ENCODE data around the gene IFNK. TPM values are rescaled to one million over a fixed set of nuclear protein-coding genes. Genes with fewer than 3 reads are reported as not detected.

Gene IFNK, protein sequence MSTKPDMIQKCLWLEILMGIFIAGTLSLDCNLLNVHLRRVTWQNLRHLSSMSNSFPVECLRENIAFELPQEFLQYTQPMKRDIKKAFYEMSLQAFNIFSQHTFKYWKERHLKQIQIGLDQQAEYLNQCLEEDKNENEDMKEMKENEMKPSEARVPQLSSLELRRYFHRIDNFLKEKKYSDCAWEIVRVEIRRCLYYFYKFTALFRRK
- total RNA-seq: not detected in 2 replicates

DNA sequence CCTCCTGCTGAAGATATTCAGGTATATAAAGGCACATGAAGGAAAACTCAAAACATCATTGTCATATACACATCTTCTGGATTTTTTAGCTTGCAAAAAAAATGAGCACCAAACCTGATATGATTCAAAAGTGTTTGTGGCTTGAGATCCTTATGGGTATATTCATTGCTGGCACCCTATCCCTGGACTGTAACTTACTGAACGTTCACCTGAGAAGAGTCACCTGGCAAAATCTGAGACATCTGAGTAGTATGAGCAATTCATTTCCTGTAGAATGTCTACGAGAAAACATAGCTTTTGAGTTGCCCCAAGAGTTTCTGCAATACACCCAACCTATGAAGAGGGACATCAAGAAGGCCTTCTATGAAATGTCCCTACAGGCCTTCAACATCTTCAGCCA lies at the start of gene IFNK:
Gene IFNK (plus strand): TSS at position 55 of the 400 bp plus-strand sequence. CDS start 47 bp downstream, at position 102.

DNA sequence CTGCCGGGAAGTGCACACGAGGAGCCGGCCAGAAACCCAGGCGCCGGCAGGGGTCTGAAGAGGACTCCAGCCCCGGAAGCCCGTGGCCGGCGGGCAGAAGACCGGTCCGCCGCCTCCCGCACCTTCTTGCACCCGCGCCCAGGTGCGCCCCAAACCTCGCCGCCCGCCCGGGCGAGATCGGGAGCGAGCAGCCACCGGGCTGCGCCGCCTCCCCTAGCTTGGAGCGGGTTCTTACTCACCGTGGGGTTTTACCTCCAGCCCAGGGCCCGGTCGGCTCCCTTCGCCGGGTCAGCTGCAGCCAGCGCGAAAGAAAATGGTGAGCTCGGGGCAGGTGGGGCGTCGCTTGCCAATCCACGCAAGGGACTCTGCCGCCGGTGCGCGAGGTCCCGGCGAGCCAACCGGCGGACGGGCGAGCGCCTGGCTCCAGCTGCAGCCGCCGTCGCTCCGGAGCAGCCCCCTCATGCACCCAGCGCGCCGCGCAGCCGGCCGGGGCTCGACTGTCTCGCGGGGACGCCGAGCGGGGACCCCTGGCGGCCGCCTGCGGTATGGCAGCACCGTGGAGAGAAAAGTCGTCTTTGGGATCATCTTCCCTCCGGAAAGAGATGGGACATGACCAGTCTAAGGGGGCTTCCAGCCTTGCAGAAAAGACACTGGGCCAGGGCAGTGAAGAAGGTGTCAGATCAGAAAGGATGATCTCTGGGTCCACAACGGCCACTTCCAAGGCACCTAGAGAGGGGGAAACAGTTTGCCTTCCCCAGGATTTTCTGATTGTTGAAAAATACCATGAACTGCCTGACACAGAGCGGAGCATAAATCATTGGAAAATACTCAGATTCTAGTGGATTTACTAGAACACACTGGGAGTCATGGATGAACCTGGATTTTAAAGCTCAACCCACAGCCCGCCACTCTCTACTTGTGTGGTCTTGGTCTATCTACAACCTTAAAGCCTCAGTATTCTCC lies 5.5 kb downstream of the IFNK start, which contains the start of gene MOB3B:
Gene MOB3B (minus strand): TSS at position 499 of the 963 bp plus-strand sequence. CDS start 74,264 bp downstream, outside the sequence.

DNA sequence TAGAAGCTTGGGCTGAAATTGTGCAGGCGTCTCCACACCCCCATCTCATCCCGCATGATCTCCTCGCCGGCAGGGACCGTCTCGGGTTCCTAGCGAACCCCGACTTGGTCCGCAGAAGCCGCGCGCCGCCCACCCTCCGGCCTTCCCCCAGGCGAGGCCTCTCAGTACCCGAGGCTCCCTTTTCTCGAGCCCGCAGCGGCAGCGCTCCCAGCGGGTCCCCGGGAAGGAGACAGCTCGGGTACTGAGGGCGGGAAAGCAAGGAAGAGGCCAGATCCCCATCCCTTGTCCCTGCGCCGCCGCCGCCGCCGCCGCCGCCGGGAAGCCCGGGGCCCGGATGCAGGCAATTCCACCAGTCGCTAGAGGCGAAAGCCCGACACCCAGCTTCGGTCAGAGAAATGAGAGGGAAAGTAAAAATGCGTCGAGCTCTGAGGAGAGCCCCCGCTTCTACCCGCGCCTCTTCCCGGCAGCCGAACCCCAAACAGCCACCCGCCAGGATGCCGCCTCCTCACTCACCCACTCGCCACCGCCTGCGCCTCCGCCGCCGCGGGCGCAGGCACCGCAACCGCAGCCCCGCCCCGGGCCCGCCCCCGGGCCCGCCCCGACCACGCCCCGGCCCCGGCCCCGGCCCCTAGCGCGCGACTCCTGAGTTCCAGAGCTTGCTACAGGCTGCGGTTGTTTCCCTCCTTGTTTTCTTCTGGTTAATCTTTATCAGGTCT lies 49.0 kb downstream of the IFNK start, which contains the start of gene C9orf72:
Gene C9orf72 (minus strand): TSS at position 564 of the 716 bp plus-strand sequence. CDS start 6,361 bp downstream, outside the sequence.

Other genes with a start within 250 kb of the IFNK start
- not detected in 2 replicates for gene EQTN, start 227.1 kb upstream of the IFNK start, total RNA-seq
- gene MOB3B, start 5.5 kb downstream of the IFNK start, total RNA-seq: under 0.01 TPM in 2 replicates
- gene C9orf72, start 49.2 kb downstream of the IFNK start, total RNA-seq: 5.7 and 5.8 TPM in 2 replicates

Measured in endothelial cell of coronary artery (primary cell).